CD4-positive, alpha-beta T cell (primary cell): ENCODE data around the gene OR8A1. TPM values are rescaled to one million over a fixed set of nuclear protein-coding genes. Genes with fewer than 3 reads are reported as not detected.

ENCODE experiments used
- ATAC-seq: fragments of 200-7000 bp; cut with Tn5 transposase; one replicate; pipeline ENCODE4 v1.10.0; 2022; ENCODE audit warnings: mild to moderate bottlenecking; ENCODE audit not compliant: poor library complexity
- CTCF ChIA-PET: fragments of 350-600 bp; sonication (Branson Sonifier 250); formaldehyde crosslinking; loops from one replicate; lab custom pipeline; 2021; ENCODE audit warnings: antibody characterized with exemption, inconsistent platforms; lab: Charles Lee
- POLR2A ChIA-PET: fragments of 350-600 bp; sonication (Branson Sonifier 250); formaldehyde crosslinking; loops from one replicate; lab custom pipeline; 2021; ENCODE audit warnings: antibody characterized with exemption, inconsistent platforms; lab: Charles Lee
- DNase-seq, 14 experiments: peaks; one replicate each; pipeline ENCODE4 v3.0.0-alpha.2; 2013 to 2020; ENCODE audit warnings: mixed read lengths in 2 of 14
- H3K27ac ChIP-seq, 2 donors: one replicate each; pipeline versions ENCODE4 v1.5.1 to v1.7.0; 2013; ENCODE audit warnings: low read length in 2 of 2, low read depth in 1 of 2, mild to moderate bottlenecking in 1 of 2
- H3K27me3 ChIP-seq, 2 experiments: 1 replicate in 1 of 2; 2 replicates in 1 of 2; pipeline versions ENCODE4 v1.6.1 to v1.7.0; 2013; ENCODE audit warnings: low read length in 2 of 2, control low read depth in 1 of 2, mild to moderate bottlenecking in 1 of 2, moderate library complexity in 1 of 2; ENCODE audit not compliant: insufficient read depth in 2 of 2, control insufficient read depth in 1 of 2
- H3K36me3 ChIP-seq: one replicate; pipeline ENCODE4 v1.6.1; 2013; ENCODE audit warnings: low read length, control low read depth; ENCODE audit not compliant: insufficient read depth
- H3K4me1 ChIP-seq: one replicate; pipeline ENCODE4 v1.6.1; 2013; ENCODE audit warnings: low read length, control low read depth; ENCODE audit not compliant: insufficient read depth
- H3K4me3 ChIP-seq: one replicate; pipeline ENCODE4 v1.5.1; 2013; ENCODE audit warnings: mild to moderate bottlenecking, low read length, moderate library complexity
- H3K9me3 ChIP-seq, 2 experiments: 1 replicate in 1 of 2; 2 replicates in 1 of 2; pipeline versions ENCODE4 v1.6.1 to v1.7.0; 2013; ENCODE audit warnings: low read length in 2 of 2, mild to moderate bottlenecking in 2 of 2, control low read depth in 1 of 2, moderate library complexity in 1 of 2; ENCODE audit not compliant: control insufficient read depth in 1 of 2, insufficient read depth in 1 of 2
- H3K27ac Mint-ChIP-seq: one replicate; pipeline ENCODE4 v1.8.0; 2020; ENCODE audit warnings: mixed read lengths
- H3K27me3 Mint-ChIP-seq: one replicate; pipeline ENCODE4 v1.8.0; 2021; ENCODE audit warnings: mixed read lengths
- H3K36me3 Mint-ChIP-seq: one replicate; pipeline ENCODE4 v1.8.0; 2021; ENCODE audit warnings: low read depth, mixed read lengths
- H3K4me1 Mint-ChIP-seq: one replicate; pipeline ENCODE4 v1.8.0; 2021; ENCODE audit warnings: low read depth, mixed read lengths
- H3K4me3 Mint-ChIP-seq: one replicate; pipeline ENCODE4 v1.8.0; 2020; ENCODE audit warnings: mild to moderate bottlenecking, mixed read lengths
- H3K9me3 Mint-ChIP-seq: one replicate; pipeline ENCODE4 v1.8.0; 2020; ENCODE audit warnings: mixed read lengths
- CTCF ChIP-seq: fragments of 200-600 bp; IDR thresholded peaks from one replicate; pipeline ENCODE4 v1.8.0; 2022; ENCODE audit warnings: antibody characterized with exemption, mild to moderate bottlenecking
- intact Hi-C, 2 experiments: fragments of 100-400 bp; cut with DNase I in 1 of 2; cut with micrococcal nuclease in 1 of 2; formaldehyde crosslinking; loops; one replicate each; pipeline versions ENCODE4 v1.15.1 to v1.9.0; 2023 to 2025; cut with DNase I, micrococcal nuclease
- total RNA-seq, 174 experiments: library from RNA in 2 of 174; stranded (reverse) in 2 of 174; gene quantifications; one replicate each; pipeline ENCODE4 v1.2.3 and lab custom pipeline; 2021 to 2026

Gene OR8A1
- total RNA-seq, 2 experiments from 2014 or later, result not detected

- no peak for TF ChIP-seq CTCF
- POLR2A ChIA-PET, result no interaction called here
These were observed 35.9 kb downstream of the OR8A1 start for GRCh38 chr11:124605719-124606118.

GRCh38 chr11:124608147-124608546 lies 38.4 kb downstream of the OR8A1 start:
- no peaks in the 10 kb centered on the region for H3K27me3 Mint-ChIP-seq
- CTCF ChIA-PET, result interaction anchor here (0.6 kb wide), 2 partner anchors 14 to 284 kb away, joined by 3 to 4 read pairs; no protein-coding TSS in a partner anchor
- Histone ChIP-seq H3K4me1 (peaks cover 3% of the 10 kb centered on the region), H3K27ac (no peak overlapping the region), H3K4me3 (no peak overlapping the region), H3K27me3 (no peaks in the 10 kb centered on the region), H3K9me3 (no peaks in the 10 kb centered on the region), H3K36me3 (no peaks in the 10 kb centered on the region)
- intact Hi-C loops, result no loop called here
- H3K9me3 Mint-ChIP-seq, result no peaks in the 10 kb centered on the region
- TF ChIP-seq CTCF, result no peak
- no peak overlapping the region for H3K27ac Mint-ChIP-seq
- no peak for DNase-seq
- ATAC-seq, result no peak
- H3K4me1 Mint-ChIP-seq, result peaks cover 11% of the 10 kb centered on the region
- POLR2A ChIA-PET, result no interaction called here
- H3K4me3 Mint-ChIP-seq, result no peak overlapping the region
- no peaks in the 10 kb centered on the region for H3K36me3 Mint-ChIP-seq

More at GRCh38 chr11:124605719-124606118, 35.9 kb downstream of the OR8A1 start:
- CTCF ChIA-PET, result interaction anchor here (0.9 kb wide), 1 partner anchor 19 kb away, joined by 3 read pairs; no protein-coding TSS in a partner anchor
- peaks cover 16% of the 10 kb centered on the region for H3K27me3 Mint-ChIP-seq
- H3K27ac Mint-ChIP-seq, result no peak overlapping the region
- no peak overlapping the region for H3K4me3 Mint-ChIP-seq
- H3K4me1 Mint-ChIP-seq, result no peaks in the 10 kb centered on the region
- Histone ChIP-seq H3K9me3 (no peaks in the 10 kb centered on the region), H3K27me3 (peaks cover 0 to 5% of the 10 kb centered on the region in 2 experiments), H3K27ac (no peak overlapping the region), H3K4me3 (no peak overlapping the region), H3K4me1 (no peaks in the 10 kb centered on the region), H3K36me3 (no peaks in the 10 kb centered on the region)
- intact Hi-C loops, result no loop called here
- no peaks in the 10 kb centered on the region for H3K36me3 Mint-ChIP-seq
- no peaks in the 10 kb centered on the region for H3K9me3 Mint-ChIP-seq
- ATAC-seq (no peak), DNase-seq (peak in 3 of 14 experiments; percentile 5 to 42 (median 40))

- no peak overlapping the region for H3K27ac ChIP-seq
- H3K9me3 Mint-ChIP-seq, result no peaks in the 10 kb centered on the region
- H3K27me3 Mint-ChIP-seq, result peaks cover 4% of the 10 kb centered on the region
- H3K4me1 ChIP-seq, result peaks cover 3% of the 10 kb centered on the region
- no peak overlapping the region for H3K4me3 ChIP-seq
- H3K9me3 ChIP-seq, result no peaks in the 10 kb centered on the region
- ChIA-PET CTCF (no interaction called here), POLR2A (no interaction called here)
- H3K27ac Mint-ChIP-seq, result no peak overlapping the region
- H3K4me3 Mint-ChIP-seq, result no peak overlapping the region
- intact Hi-C loops, result no loop called here
- H3K36me3 Mint-ChIP-seq, result no peaks in the 10 kb centered on the region
- no peak for DNase-seq
- no peaks in the 10 kb centered on the region for H3K27me3 ChIP-seq
- no peak for ATAC-seq
- TF ChIP-seq CTCF, result no peak
- peaks cover 12% of the 10 kb centered on the region for H3K4me1 Mint-ChIP-seq
- no peaks in the 10 kb centered on the region for H3K36me3 ChIP-seq
These were observed 40.5 kb downstream of the OR8A1 start for GRCh38 chr11:124610295-124610694.
